Lung (tissue), 12 donors: Measurements from ENCODE around the gene NFIA. TPM values are rescaled to one million over a fixed set of nuclear protein-coding genes. Genes with fewer than 3 reads are reported as not detected.

Experiments
- ATAC-seq: fragments of 200-7000 bp; cut with Tn5 transposase; one replicate; pipeline ENCODE4 v1.9.1; 2020; ENCODE audit warnings: moderate number of reproducible peaks; ENCODE audit not compliant: insufficient read depth, low FRiP score
- DNase-seq, 3 donors: peaks; one replicate each; pipeline ENCODE4 v3.0.0-alpha.2; 2013 to 2017
- H3K27ac ChIP-seq, 2 donors: one replicate each; pipeline ENCODE4 v1.5.1; 2013; ENCODE audit warnings: mild to moderate bottlenecking in 2 of 2, moderate library complexity in 2 of 2, control low read depth in 1 of 2, inconsistent platforms in 1 of 2, low read depth in 1 of 2, low read length in 1 of 2
- H3K27me3 ChIP-seq, 3 donors: one replicate each; pipeline ENCODE4 v1.5.1; 2013; ENCODE audit warnings: low read length in 2 of 3; ENCODE audit not compliant: control insufficient read depth in 3 of 3, insufficient read depth in 3 of 3
- H3K36me3 ChIP-seq, 4 donors: one replicate each; pipeline ENCODE4 v1.5.1; 2013; ENCODE audit warnings: low read length in 4 of 4, mild to moderate bottlenecking in 1 of 4, moderate library complexity in 1 of 4; ENCODE audit not compliant: control insufficient read depth in 4 of 4, insufficient read depth in 4 of 4
- H3K4me1 ChIP-seq, 5 donors: one replicate each; pipeline ENCODE4 v1.5.1; 2013; ENCODE audit warnings: low read length in 5 of 5, mild to moderate bottlenecking in 2 of 5, moderate library complexity in 1 of 5; ENCODE audit not compliant: control insufficient read depth in 5 of 5, insufficient read depth in 5 of 5
- H3K4me3 ChIP-seq: one replicate; pipeline ENCODE4 v1.5.1; 2013; ENCODE audit warnings: mild to moderate bottlenecking, control low read depth, moderate library complexity
- H3K9ac ChIP-seq, 2 donors: one replicate each; pipeline ENCODE4 v1.5.1; 2013; ENCODE audit warnings: low read length in 2 of 2, control low read depth in 1 of 2; ENCODE audit not compliant: insufficient read depth in 1 of 2
- H3K9me3 ChIP-seq, 4 donors: one replicate each; pipeline ENCODE4 v1.5.1; 2013; ENCODE audit warnings: low read length in 3 of 4, mild to moderate bottlenecking in 1 of 4, moderate library complexity in 1 of 4; ENCODE audit not compliant: control insufficient read depth in 4 of 4, insufficient read depth in 3 of 4
- CTCF ChIP-seq: IDR thresholded peaks from 2 replicates; pipeline ENCODE4 v1.5.1; 2012; ENCODE audit warnings: mild to moderate bottlenecking; ENCODE audit errors: control extremely low read depth, extremely low read depth
- WGBS, 2 donors: extraction: QIAGEN DNeasy Blood & Tissue Kit; methylation state at CpG; one replicate each; pipeline ENCODE4 v1.1.7; 2013; 5-methylcytosine and 5-hydroxymethylcytosine counted together
- polyA plus RNA-seq, 2 donors: library from polyadenylated mRNA; stranded (reverse); fragments of 200-250 nt; gene quantifications; one replicate each; pipeline ENCODE4 v1.2.1, GENCODE V29; 2013
- total RNA-seq, 2 donors: library from RNA; depleted of rRNA in 1 of 2; stranded (reverse); fragments of >200 nt in 1 of 2; gene quantifications; one replicate each; pipeline ENCODE4 v1.2.1, GENCODE V29; 2014 to 2021
- donor health status: control.
- donor health status: control.
- donor health status: Bipolar disorder and iron deficiency.
- donor health status: healthy.
- donor health status: DM: yes; HTN: yes; CAD: no.

The NFIA gene
- total and polyA plus RNA-seq, 4 donors: 3.0 to 63.4 (median 34.2) TPM

- 92 to 98% methylated on average over 2 of the region's 2 CpGs for WGBS, 2 donors
- DNase-seq (peak in 2 of 3 donors; percentile 65 to 68), ATAC-seq (no peak)
- no peak overlapping the region for H3K4me3 ChIP-seq
- no peak overlapping the region for H3K27ac ChIP-seq
- H3K9ac ChIP-seq: no peak overlapping the region
- H3K4me1 ChIP-seq: peaks cover 3 to 47% (median 24%) of the 10 kb centered on the region in 5 donors
- H3K27me3 ChIP-seq: no peaks in the 10 kb centered on the region
- no peak for TF ChIP-seq CTCF
- H3K9me3 ChIP-seq: no peaks in the 10 kb centered on the region
- H3K36me3 ChIP-seq: peaks cover 0 to 5% (median 2%) of the 10 kb centered on the region in 4 donors
Observed at GRCh38 chr1:61442544-61442943, 360.2 kb downstream of the NFIA start.

GRCh38 chr1:61444288-61444687 lies 361.9 kb downstream of the NFIA start:
- Histone ChIP-seq H3K4me3 (no peak overlapping the region), H3K36me3 (peaks cover 0 to 4% (median 0%) of the 10 kb centered on the region in 4 donors), H3K4me1 (peaks cover 3 to 49% (median 25%) of the 10 kb centered on the region in 5 donors), H3K27ac (peak overlapping the region in 1 of 2 donors; percentile 47), H3K9me3 (no peaks in the 10 kb centered on the region), H3K9ac (peak overlapping the region in 1 of 2 donors; percentile 2), H3K27me3 (no peaks in the 10 kb centered on the region)
- WGBS, 2 donors: 57 to 65% methylated on average over 5 of the region's 5 CpGs
- ATAC-seq (no peak), DNase-seq (peak in 2 of 3 donors; percentile 69 to 73)
- TF ChIP-seq CTCF: no peak

- H3K9me3 ChIP-seq: no peaks in the 10 kb centered on the region
- DNase-seq: no peak
- WGBS, 2 donors: 84 to 92% methylated on average over 8 of the region's 8 CpGs
- H3K27ac ChIP-seq: no peak overlapping the region
- peaks cover 0 to 4% (median 0%) of the 10 kb centered on the region in 4 donors for H3K36me3 ChIP-seq
- peaks cover 7 to 56% (median 25%) of the 10 kb centered on the region in 5 donors for H3K4me1 ChIP-seq
- ATAC-seq: no peak
- H3K27me3 ChIP-seq: no peaks in the 10 kb centered on the region
- no peak for TF ChIP-seq CTCF
- no peak overlapping the region for H3K4me3 ChIP-seq
- H3K9ac ChIP-seq: no peak overlapping the region
Observed at GRCh38 chr1:61445269-61445825, 363.0 kb downstream of the NFIA start.
